ENCODE measurements around the gene C19orf53.

The C19orf53 gene

DNA sequence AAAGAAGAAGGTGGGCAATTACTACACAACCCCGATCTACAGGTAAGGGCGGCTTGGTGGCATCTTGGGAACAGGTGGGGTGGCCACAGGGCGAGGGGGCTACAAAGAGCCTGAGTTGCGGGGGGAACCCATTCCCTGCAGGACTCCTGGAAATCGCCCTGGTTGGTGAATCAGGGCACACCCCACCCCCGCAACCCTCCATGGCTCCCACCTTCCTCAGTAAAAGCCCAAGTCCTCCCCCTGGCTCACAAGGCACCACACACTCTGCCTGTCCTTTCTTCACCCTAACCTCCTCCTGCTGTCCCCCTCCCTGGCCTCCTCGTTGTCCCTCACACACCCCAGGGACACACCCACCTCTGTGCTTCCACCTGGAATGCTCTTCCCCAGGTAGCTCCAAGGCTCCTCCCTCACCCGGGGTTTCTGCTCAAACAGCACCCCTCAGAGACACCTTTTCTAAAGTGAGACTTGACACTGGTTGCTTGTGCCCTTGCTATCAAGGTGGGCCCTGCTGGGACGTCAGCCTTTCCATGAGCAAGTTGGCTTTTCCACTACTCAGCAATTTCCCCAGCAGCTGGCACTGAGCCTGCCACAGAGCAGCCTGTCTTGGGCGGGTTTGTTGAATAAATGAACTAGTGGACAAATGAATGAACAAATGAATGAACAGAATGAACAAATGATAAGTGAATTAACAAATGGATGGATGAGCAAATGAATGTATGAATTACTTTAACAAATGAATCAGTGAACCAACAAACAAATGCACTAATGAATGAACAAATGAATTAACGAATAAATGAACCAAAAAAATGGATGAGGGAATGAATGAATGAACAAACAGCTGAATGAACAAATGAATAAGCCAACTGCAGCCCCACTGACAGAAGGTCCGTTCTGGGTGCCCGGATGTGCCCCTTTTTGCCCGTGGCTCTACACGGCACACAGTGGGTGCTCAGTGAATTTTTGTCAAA lies 16.2 kb upstream of the C19orf53 start:
- ChIA-PET POLR2A (no interaction called here), CTCF (no interaction called here)
- DNase-seq (ENCODE audit: extremely low spot score): no peak
- TF ChIP-seq FOXK2 (IDR thresholded peaks at IDR 0.05) (no peak), TARDBP (IDR thresholded peaks at IDR 0.05) (no peak), CTBP1 (IDR thresholded peaks at IDR 0.05; ENCODE audit: borderline replicate concordance) (no peak), ELF4 (IDR thresholded peaks at IDR 0.05) (no peak), FOXM1 (IDR thresholded peaks at IDR 0.05; ENCODE audit: borderline replicate concordance) (no peak), SUZ12 (IDR thresholded peaks at IDR 0.05) (no peak), HDGF (IDR thresholded peaks at IDR 0.05; ENCODE audit: borderline replicate concordance) (no peak), SP1 (IDR thresholded peaks at IDR 0.05) (no peak), LEF1 (IDR thresholded peaks at IDR 0.05; ENCODE audit: borderline replicate concordance) (no peak), ARNT (IDR thresholded peaks at IDR 0.05) (no peak)

GRCh38 chr19:13758795-13759194 lies 15.5 kb upstream of the C19orf53 start:
- no peak for DNase-seq (ENCODE audit: extremely low spot score)
- ChIA-PET POLR2A (no interaction called here), CTCF (no interaction called here)
- TF ChIP-seq SUZ12 (IDR thresholded peaks at IDR 0.05): no peak
- TF ChIP-seq HDGF (IDR thresholded peaks at IDR 0.05; ENCODE audit: borderline replicate concordance): no peak
- no peak for TF ChIP-seq SP1 (IDR thresholded peaks at IDR 0.05)
- no peak for TF ChIP-seq LEF1 (IDR thresholded peaks at IDR 0.05; ENCODE audit: borderline replicate concordance)
- no peak for TF ChIP-seq ELF4 (IDR thresholded peaks at IDR 0.05)
- no peak for TF ChIP-seq CTBP1 (IDR thresholded peaks at IDR 0.05; ENCODE audit: borderline replicate concordance)
- TF ChIP-seq L3MBTL2 (conservative IDR thresholded peaks at IDR 0.05): no peak
- TF ChIP-seq PKNOX1 (IDR thresholded peaks at IDR 0.05): no peak
- no peak for TF ChIP-seq TARDBP (IDR thresholded peaks at IDR 0.05)
- TF ChIP-seq ARNT (IDR thresholded peaks at IDR 0.05): no peak
- no peak for TF ChIP-seq FOXK2 (IDR thresholded peaks at IDR 0.05)
- TF ChIP-seq BHLHE40 (IDR thresholded peaks at IDR 0.05; ENCODE audit: borderline replicate concordance): no peak
- no peak for TF ChIP-seq FOXA1 (IDR thresholded peaks at IDR 0.05)
- TF ChIP-seq NFRKB (IDR thresholded peaks at IDR 0.05): no peak
- no peak for TF ChIP-seq FOXM1 (IDR thresholded peaks at IDR 0.05; ENCODE audit: borderline replicate concordance)
- TF ChIP-seq ZNF384 (IDR thresholded peaks at IDR 0.05): no peak

DNA sequence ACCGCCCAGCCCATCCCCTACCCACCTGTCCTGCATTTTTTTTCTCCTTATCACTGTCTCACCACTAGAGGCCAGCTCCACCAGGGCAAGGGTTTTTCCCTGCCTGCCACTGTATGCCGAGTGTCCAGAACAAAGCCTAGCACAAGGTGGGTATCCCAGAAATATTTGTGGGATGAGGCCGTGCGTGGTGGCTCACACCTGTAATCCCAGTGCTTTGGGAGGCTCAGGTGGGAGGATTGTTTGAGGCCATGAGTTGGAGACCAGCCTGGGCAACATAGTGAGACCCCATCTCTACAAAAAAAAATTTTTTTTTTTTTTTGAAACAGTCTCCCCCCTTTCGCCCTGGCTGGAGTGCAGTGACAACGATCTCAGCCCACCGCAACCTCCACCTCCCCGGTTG lies 12.8 kb upstream of the C19orf53 start:
- ChIA-PET POLR2A (interaction anchor here (1.5 kb wide), 1 partner anchor 13 kb away, joined by 6 read pairs; a partner anchor contains a TSS), CTCF (interaction anchor here (0.6 kb wide), 1 partner anchor 10 kb away, joined by 3 read pairs; no protein-coding TSS in a partner anchor)
- no peak for DNase-seq (ENCODE audit: extremely low spot score)
- TF ChIP-seq ARNT (IDR thresholded peaks at IDR 0.05): no peak

- POLR2A ChIA-PET: interaction anchor here (1.0 kb wide), 1 partner anchor 31 kb away, joined by 4 read pairs; no protein-coding TSS in a partner anchor
- DNase-seq (ENCODE audit: extremely low spot score): no peak
- no peak for TF ChIP-seq ARNT (IDR thresholded peaks at IDR 0.05)
- TF ChIP-seq NFRKB (IDR thresholded peaks at IDR 0.05): no peak
- TF ChIP-seq SP1 (IDR thresholded peaks at IDR 0.05): no peak
- TF ChIP-seq TARDBP (IDR thresholded peaks at IDR 0.05): no peak
- no peak for TF ChIP-seq ZNF384 (IDR thresholded peaks at IDR 0.05)
- TF ChIP-seq SUZ12 (IDR thresholded peaks at IDR 0.05): no peak
- TF ChIP-seq FOXA1 (IDR thresholded peaks at IDR 0.05): no peak
- TF ChIP-seq HDGF (IDR thresholded peaks at IDR 0.05; ENCODE audit: borderline replicate concordance): no peak
- TF ChIP-seq L3MBTL2 (conservative IDR thresholded peaks at IDR 0.05): no peak
- TF ChIP-seq FOXK2 (IDR thresholded peaks at IDR 0.05): no peak
- no peak for TF ChIP-seq CTBP1 (IDR thresholded peaks at IDR 0.05; ENCODE audit: borderline replicate concordance)
- no peak for TF ChIP-seq FOXM1 (IDR thresholded peaks at IDR 0.05; ENCODE audit: borderline replicate concordance)
- no peak for TF ChIP-seq ELF4 (IDR thresholded peaks at IDR 0.05)
- no peak for TF ChIP-seq LEF1 (IDR thresholded peaks at IDR 0.05; ENCODE audit: borderline replicate concordance)
- no peak for TF ChIP-seq BHLHE40 (IDR thresholded peaks at IDR 0.05; ENCODE audit: borderline replicate concordance)
- no peak for TF ChIP-seq PKNOX1 (IDR thresholded peaks at IDR 0.05)
- CTCF ChIA-PET: interaction anchor here (0.8 kb wide), 1 partner anchor 99 kb away, joined by 8 read pairs; no protein-coding TSS in a partner anchor
Measured at GRCh38 chr19:13762635-13763235, 11.5 kb upstream of the C19orf53 start.

- ChIA-PET CTCF (interaction anchor here (0.8 kb wide), 1 partner anchor 99 kb away, joined by 8 read pairs; no protein-coding TSS in a partner anchor), POLR2A (interaction anchor here (1.0 to 1.5 kb wide), 2 partner anchors 15 to 32 kb away, joined by 4 to 16 read pairs; a partner anchor contains a TSS)
- TF ChIP-seq PKNOX1 (IDR thresholded peaks at IDR 0.05) (no peak), CTBP1 (IDR thresholded peaks at IDR 0.05; ENCODE audit: borderline replicate concordance) (no peak), HDGF (IDR thresholded peaks at IDR 0.05; ENCODE audit: borderline replicate concordance) (no peak), FOXA1 (IDR thresholded peaks at IDR 0.05) (no peak), TARDBP (IDR thresholded peaks at IDR 0.05) (no peak), BHLHE40 (IDR thresholded peaks at IDR 0.05; ENCODE audit: borderline replicate concordance) (no peak), LEF1 (IDR thresholded peaks at IDR 0.05; ENCODE audit: borderline replicate concordance) (no peak), FOXM1 (IDR thresholded peaks at IDR 0.05; ENCODE audit: borderline replicate concordance) (no peak), ELF4 (IDR thresholded peaks at IDR 0.05) (no peak), FOXK2 (IDR thresholded peaks at IDR 0.05) (no peak), NFRKB (IDR thresholded peaks at IDR 0.05) (no peak), ARNT (IDR thresholded peaks at IDR 0.05) (no peak), SP1 (IDR thresholded peaks at IDR 0.05) (no peak), SUZ12 (IDR thresholded peaks at IDR 0.05) (no peak), L3MBTL2 (conservative IDR thresholded peaks at IDR 0.05) (no peak), ZNF384 (IDR thresholded peaks at IDR 0.05) (no peak)
- DNase-seq (ENCODE audit: extremely low spot score): no peak
Measured at GRCh38 chr19:13763265-13763664, 11.0 kb upstream of the C19orf53 start.
